GM21381 (cell line): ENCODE data around the gene OR5A1.
"Not testable (repeated sequence)": the region's sequence is repeated elsewhere in the genome, so short reads cannot be mapped to it uniquely, and the experiment has no call there.

Experiments
- ATAC-seq: cut with Tn5 transposase; IDR thresholded peaks from one replicate; pipeline ENCODE4 v1.9.1; 2021; ENCODE audit warnings: mild to moderate bottlenecking, moderate library complexity; ENCODE audit not compliant: unreplicated experiment

OR5A1 gene

DNA sequence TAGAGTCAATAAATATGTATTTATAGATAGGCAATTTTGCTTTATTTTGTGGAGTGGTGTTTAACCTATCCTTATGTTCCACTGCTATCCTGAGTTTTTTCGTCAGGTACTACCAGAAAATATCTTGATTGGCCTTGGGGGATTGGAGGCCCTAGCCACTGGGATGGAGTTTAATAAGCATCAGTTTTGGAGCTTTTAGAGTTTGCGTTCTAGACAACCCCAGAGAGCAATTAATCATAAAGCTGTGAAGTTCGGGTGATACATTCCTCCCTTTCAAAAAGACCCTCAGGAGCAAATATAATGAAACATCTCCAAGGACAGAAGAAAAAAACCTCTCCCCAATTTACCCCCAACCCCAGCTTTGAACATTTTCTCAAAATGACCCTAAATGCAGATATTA, at the start of gene OR5A1:
Gene OR5A1, plus strand, starts transcription at position 301 of the 400 bp plus-strand sequence. CDS start 6,700 bp downstream, outside the sequence.
- ATAC-seq: no peak

DNA sequence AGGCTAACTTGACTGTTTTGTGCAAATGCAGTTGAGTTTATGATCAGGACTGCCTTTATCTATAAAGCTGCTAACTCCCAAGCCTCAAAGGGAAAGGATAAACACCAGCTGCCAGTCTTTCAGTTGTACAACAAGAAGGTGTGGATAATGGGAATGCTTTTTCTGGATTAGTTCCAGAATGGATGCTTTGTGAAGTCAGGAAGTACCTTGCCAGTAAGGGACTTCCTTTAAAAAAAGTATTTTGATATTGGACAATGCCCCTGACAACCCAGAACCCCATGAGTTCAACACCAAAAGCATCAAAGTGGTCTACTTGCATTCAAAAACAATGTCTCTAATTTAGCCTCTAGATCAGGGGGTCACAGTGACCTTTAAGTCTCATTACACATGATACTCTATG, 42.1 kb upstream of the OR5A1 start:
- no peak for ATAC-seq

DNA sequence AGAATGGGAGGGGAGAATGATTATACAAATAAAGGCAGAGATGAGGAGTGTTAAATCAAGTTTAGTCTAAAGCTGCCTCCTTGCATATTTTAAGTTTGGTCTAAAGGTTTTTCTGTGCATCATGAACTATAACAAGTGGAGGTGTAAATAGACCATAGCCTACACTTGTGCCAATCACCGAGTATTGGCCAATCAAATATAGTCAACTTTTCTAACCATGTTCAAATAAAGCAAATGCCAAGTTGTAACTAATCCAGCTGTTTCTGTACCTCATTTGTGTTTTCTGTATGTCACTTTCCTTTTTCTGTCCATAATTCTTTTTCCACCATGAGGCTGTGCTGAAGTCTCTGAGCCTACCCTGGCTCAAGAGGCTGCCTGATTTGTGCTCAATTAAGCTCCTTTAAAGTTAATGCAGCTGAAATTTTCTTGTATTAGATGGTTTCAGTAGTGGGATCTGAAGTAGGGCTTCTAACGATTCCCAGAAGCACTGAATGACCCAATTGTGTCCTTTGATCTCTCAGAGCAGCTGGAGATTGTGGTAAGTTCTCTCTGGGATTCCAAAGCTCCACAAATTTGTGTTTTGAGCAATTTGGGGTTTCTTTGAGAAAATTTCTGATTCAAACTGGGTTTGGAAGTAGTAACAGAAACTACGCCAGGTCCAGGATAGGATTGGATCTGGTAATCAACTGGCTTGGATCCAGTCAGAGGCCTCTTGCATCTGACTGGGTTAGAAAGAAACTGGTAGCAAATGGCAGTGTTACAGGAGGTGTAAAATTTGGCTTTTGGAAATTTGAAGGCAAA, 35.6 kb upstream of the OR5A1 start:
- no peak for ATAC-seq

GRCh38 chr11:59401262-59401552, 35.1 kb upstream of the OR5A1 start:
- ATAC-seq: no peak

DNA sequence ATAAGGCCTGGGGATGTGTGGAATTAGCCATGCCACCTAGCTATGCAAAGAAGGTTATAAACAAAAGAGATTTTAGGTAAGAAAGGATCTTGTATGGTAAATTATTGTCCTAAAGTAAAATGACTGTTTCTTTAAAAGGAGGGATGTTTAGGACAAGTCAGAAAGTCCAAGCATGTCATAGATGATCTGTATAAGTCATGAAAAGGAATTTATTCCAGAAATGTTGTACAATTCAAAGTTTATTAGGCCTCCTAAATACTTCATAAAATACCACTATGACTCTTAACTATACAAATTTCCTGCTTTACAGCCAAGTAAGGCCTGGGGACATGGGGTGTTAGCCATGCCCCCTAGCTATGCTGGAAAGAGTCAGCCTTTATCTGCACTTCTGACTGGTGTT, 32.7 kb upstream of the OR5A1 start:
- ATAC-seq: no peak

GRCh38 chr11:59413646-59414045, 22.6 kb upstream of the OR5A1 start:
- ATAC-seq: no peak

DNA sequence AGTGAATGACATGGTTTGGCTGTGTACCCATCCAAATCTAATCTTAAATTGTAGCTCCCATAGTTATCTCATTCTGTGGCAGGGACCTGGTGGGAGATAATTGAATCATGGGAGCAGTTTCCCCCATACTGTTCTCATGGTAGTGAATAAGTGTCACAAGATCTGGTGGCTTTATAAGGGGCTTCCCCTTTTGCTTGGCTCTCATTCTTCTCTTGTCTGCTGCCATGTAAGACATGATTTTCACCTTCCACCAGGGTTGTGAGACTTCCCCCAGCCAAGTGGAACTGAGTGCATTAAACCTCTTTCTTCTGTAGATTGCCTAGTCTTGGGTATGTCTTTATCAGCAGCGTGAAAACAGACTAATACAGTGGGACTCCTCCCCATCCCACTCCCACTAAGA, 21.2 kb upstream of the OR5A1 start:
- ATAC-seq: no peak

DNA sequence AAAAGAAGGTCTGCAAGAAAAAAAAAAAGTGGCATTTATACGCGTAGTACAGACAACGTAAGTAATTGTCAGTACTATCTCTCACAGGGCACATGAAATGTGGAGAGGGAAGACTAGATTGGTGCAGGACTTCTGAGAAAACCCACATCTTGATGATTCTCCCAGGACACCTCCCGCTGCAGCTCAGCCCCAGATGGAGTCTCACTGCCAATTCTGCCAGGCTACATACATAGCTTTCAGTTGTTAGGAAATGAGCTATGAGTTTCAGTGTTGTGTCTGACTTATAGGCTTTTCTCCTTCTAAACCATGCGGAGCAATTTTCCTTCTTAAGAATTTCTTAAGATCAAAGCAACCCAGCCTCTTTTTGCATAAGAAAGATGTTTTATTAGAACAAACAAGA, 19.7 kb upstream of the OR5A1 start:
- ATAC-seq: no peak

GRCh38 chr11:59417023-59417422, 19.2 kb upstream of the OR5A1 start:
- ATAC-seq: no peak

- ATAC-seq: no peak
Measured at GRCh38 chr11:59418156-59418555, 18.1 kb upstream of the OR5A1 start.

- ATAC-seq: no peak
Measured at GRCh38 chr11:59423835-59424234, 12.4 kb upstream of the OR5A1 start.

DNA sequence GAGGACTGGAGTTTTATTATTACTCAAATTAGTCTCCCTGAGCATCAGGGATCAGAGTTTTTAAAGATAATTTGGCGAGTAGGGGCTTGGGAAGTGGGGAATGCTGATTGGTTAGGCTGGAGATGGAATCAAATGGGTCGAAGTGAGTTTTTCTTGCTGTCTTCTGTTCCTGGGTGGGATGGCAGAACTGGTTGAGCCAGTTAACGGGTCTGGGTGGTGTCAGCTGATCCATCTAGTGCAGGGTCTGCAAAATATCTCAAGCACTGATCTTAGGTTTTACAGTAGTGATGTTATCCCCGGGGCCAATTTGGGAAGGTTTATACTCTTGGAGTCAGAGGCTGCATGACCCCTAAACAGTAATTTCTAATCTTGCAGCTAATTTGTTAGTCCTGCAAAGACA, 11.1 kb upstream of the OR5A1 start:
- no peak for ATAC-seq

GRCh38 chr11:59426361-59427067, 9.8 kb upstream of the OR5A1 start, which contains the start of gene OR5A2:
TSS of gene OR5A2 (minus strand) at chr11:59426413. CDS start at chr11:59422953, 3,460 bp downstream.
- no peak for ATAC-seq

GRCh38 chr11:59427068-59427382, 9.2 kb upstream of the OR5A1 start:
- no peak for ATAC-seq

DNA sequence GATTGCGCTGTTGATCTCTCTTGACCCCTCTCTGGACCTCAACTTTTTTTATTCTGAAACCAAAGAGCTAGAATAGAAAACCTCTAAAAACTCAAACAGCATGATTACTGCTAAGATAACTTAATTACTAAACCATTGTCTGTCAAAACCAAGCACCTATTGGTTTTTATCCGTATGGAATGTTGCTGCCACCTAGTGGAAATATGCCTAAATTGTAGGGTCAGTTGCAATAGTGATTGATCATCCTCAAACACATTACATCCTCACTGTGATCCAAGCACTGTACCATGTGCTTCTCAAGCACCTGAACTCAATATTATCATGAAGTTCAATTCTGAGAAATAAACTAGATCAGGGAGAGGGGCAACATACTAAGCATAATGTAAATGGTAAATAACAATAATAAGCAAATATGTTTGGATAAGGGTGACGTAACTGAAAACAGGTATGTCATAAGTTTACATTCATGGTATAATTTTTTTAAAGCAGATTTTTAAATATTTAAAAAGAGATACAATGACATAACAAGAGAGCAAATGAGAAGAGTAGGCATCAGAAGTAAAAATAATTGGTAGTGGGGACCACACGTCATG, 6.2 kb upstream of the OR5A1 start:
- peak; percentile 70 for ATAC-seq

GRCh38 chr11:59437770-59438169, 1.5 kb downstream of the OR5A1 start:
- ATAC-seq: no peak

GRCh38 chr11:59445624-59446023, 9.4 kb downstream of the OR5A1 start:
- not testable (repeated sequence) for ATAC-seq

GRCh38 chr11:59448484-59448883, 12.2 kb downstream of the OR5A1 start:
- no peak for ATAC-seq

DNA sequence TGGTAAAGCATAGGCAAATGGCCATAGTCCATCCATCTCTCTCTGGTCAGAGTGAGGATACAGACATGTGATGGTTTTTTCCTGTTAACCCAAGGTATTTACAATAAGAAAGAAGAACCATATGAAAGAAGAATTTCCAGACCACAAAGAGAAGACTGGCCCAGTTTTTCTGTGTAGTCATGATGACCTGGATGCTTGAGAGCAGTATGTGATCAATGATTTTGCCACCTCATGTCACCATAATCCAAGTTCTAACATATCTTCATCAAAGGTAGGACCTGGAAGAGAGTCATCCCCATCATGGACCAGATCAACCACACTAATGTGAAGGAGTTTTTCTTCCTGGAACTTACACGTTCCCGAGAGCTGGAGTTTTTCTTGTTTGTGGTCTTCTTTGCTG, 20.4 kb downstream of the OR5A1 start, which contains the start of gene OR4D6:
Gene OR4D6, plus strand, starts transcription at position 301 of the 400 bp plus-strand sequence. Its CDS starts 0 bp downstream, at position 301.
- ATAC-seq: no peak

- no peak for ATAC-seq
Measured at GRCh38 chr11:59459916-59460315, 23.6 kb downstream of the OR5A1 start.

DNA sequence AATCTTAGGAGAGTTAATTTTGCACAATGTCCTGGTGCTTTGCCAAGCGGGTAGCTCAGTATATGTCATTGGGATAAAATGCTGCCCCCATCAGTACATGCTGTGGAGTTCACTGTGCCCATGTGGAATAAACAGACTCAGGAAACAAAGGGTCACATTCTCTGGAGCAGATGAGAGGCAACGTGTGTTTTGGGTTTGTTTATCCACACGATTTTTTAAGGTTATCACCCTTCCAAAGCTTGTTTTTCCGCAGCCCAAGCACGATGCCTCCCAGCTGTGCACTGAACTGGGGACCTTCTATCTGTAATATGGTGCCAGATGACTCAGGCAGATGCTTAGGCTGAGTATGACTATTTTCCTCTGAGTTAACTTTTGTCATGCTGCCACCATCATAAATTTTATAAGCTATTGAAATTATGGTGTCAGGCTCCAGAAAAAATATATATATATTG, 26.9 kb downstream of the OR5A1 start:
- no peak for ATAC-seq

DNA sequence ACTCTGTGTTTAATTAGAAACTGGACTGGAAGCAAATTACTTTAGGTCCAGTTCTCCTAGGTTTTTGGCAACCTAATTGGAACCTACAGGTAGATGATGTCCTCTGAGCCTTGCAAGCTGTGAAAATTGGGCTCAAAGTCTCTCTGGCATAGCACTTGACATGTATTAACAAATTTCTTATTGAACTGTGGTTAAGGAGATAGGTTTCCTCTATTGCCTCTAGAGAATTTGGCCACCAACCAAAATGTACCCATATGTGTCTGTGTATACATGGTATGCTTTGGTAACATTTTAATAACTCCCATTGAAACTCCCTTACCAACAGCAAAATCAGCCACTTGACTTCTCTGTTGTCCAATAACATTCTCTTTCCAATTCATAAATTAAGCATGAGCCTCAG, 36.7 kb downstream of the OR5A1 start, which contains the start of gene OR4D10:
Gene OR4D10, plus strand, starts transcription at position 301 of the 400 bp plus-strand sequence. CDS start 4,115 bp downstream, outside the sequence.
- no peak for ATAC-seq
